ENCODE data around the gene KLF16. TPM values are rescaled to one million over a fixed set of nuclear protein-coding genes. Genes with fewer than 3 reads are reported as not detected.
A peak's percentile ranks its signal among the peaks of the same experiment; 100 is the strongest.

Gene KLF16
- total and polyA plus RNA-seq, 9 of the 15 experiments (the other 6 are each of a cell fraction or from before 2014, with no cell fraction given), result 0.04 to 60.4 (median 6.8) TPM

DNA sequence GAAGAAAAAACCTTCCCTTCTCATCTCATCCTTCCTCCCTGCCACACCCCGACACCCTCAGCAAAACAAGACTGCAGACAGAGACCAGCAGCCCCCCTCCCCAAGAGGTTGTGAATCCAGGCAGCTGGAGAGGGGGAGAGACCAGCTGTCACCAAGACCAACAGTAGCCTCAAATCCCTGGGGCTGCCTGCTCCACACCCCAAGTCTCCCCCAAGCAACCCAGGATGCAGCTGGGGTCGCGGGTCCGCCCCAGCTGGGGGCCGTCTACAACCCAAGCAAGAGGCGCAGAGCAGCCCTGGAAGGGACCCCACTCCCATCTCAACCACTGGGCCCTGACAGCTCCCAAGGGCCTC is 7.1 kb downstream of the KLF16 start (continued):
- TF ChIP-seq MYBL2 (IDR thresholded peaks at IDR 0.05; ENCODE audit: low read depth), result no peak
- TF ChIP-seq MYBL2 (CRISPR knock-in tag; IDR thresholded peaks at IDR 0.05; ENCODE audit: borderline replicate concordance), result no peak
- TF ChIP-seq FOXP1 (CRISPR knock-in tag; IDR thresholded peaks at IDR 0.05), result peak; percentile 15; the same call in 1 of the 2 replicates
- no peak for TF ChIP-seq EWSR1 (IDR thresholded peaks at IDR 0.05; ENCODE audit: borderline replicate concordance, low read depth, partially characterized antibody)
- TF ChIP-seq, protein P1, sequence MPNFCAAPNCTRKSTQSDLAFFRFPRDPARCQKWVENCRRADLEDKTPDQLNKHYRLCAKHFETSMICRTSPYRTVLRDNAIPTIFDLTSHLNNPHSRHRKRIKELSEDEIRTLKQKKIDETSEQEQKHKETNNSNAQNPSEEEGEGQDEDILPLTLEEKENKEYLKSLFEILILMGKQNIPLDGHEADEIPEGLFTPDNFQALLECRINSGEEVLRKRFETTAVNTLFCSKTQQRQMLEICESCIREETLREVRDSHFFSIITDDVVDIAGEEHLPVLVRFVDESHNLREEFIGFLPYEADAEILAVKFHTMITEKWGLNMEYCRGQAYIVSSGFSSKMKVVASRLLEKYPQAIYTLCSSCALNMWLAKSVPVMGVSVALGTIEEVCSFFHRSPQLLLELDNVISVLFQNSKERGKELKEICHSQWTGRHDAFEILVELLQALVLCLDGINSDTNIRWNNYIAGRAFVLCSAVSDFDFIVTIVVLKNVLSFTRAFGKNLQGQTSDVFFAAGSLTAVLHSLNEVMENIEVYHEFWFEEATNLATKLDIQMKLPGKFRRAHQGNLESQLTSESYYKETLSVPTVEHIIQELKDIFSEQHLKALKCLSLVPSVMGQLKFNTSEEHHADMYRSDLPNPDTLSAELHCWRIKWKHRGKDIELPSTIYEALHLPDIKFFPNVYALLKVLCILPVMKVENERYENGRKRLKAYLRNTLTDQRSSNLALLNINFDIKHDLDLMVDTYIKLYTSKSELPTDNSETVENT (CRISPR knock-in tag; IDR thresholded peaks at IDR 0.05), result peak; percentile 27; the same call in 1 of the 2 replicates
- TF ChIP-seq MCM2 (IDR thresholded peaks at IDR 0.05; ENCODE audit: low read depth), result no peak
- TF ChIP-seq ZNF584 (CRISPR knock-in tag; IDR thresholded peaks at IDR 0.05; ENCODE audit: low read depth), result no peak
- no peak for TF ChIP-seq NR4A1 (CRISPR knock-in tag; IDR thresholded peaks at IDR 0.05)
- TF ChIP-seq NR4A1 (tag; IDR thresholded peaks at IDR 0.05), result no peak
- peak; percentile 52; the same call in 1 of the 2 replicates for TF ChIP-seq ZNF263 (CRISPR knock-in tag; IDR thresholded peaks at IDR 0.05; ENCODE audit: borderline replicate concordance)
- peak; percentile 63 for TF ChIP-seq CHD1 (IDR thresholded peaks at IDR 0.05; ENCODE audit: low read length)
- TF ChIP-seq, protein P2, sequence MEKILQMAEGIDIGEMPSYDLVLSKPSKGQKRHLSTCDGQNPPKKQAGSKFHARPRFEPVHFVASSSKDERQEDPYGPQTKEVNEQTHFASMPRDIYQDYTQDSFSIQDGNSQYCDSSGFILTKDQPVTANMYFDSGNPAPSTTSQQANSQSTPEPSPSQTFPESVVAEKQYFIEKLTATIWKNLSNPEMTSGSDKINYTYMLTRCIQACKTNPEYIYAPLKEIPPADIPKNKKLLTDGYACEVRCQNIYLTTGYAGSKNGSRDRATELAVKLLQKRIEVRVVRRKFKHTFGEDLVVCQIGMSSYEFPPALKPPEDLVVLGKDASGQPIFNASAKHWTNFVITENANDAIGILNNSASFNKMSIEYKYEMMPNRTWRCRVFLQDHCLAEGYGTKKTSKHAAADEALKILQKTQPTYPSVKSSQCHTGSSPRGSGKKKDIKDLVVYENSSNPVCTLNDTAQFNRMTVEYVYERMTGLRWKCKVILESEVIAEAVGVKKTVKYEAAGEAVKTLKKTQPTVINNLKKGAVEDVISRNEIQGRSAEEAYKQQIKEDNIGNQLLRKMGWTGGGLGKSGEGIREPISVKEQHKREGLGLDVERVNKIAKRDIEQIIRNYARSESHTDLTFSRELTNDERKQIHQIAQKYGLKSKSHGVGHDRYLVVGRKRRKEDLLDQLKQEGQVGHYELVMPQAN (IDR thresholded peaks at IDR 0.05; ENCODE audit: borderline replicate concordance), result peak; percentile 12; the same call in 1 of the 2 replicates
- TF ChIP-seq, protein P3, sequence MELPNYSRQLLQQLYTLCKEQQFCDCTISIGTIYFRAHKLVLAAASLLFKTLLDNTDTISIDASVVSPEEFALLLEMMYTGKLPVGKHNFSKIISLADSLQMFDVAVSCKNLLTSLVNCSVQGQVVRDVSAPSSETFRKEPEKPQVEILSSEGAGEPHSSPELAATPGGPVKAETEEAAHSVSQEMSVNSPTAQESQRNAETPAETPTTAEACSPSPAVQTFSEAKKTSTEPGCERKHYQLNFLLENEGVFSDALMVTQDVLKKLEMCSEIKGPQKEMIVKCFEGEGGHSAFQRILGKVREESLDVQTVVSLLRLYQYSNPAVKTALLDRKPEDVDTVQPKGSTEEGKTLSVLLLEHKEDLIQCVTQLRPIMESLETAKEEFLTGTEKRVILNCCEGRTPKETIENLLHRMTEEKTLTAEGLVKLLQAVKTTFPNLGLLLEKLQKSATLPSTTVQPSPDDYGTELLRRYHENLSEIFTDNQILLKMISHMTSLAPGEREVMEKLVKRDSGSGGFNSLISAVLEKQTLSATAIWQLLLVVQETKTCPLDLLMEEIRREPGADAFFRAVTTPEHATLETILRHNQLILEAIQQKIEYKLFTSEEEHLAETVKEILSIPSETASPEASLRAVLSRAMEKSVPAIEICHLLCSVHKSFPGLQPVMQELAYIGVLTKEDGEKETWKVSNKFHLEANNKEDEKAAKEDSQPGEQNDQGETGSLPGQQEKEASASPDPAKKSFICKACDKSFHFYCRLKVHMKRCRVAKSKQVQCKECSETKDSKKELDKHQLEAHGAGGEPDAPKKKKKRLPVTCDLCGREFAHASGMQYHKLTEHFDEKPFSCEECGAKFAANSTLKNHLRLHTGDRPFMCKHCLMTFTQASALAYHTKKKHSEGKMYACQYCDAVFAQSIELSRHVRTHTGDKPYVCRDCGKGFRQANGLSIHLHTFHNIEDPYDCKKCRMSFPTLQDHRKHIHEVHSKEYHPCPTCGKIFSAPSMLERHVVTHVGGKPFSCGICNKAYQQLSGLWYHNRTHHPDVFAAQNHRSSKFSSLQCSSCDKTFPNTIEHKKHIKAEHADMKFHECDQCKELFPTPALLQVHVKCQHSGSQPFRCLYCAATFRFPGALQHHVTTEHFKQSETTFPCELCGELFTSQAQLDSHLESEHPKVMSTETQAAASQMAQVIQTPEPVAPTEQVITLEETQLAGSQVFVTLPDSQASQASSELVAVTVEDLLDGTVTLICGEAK (IDR thresholded peaks at IDR 0.05), result no peak; the same call in 1 of the 2 replicates
- TF ChIP-seq, protein P3 (CRISPR knock-in tag; IDR thresholded peaks at IDR 0.05), result no peak
